Fibroblast of lung (primary cell): ENCODE data around the gene NRG2. TPM values are rescaled to one million over a fixed set of nuclear protein-coding genes. Genes with fewer than 3 reads are reported as not detected.

Source experiments
- DNase-seq, 2 donors: peaks; one replicate each; pipeline versions ENCODE4 v3.0.0 to v3.0.0-alpha.2; 2010; ENCODE audit warnings: low read depth in 2 of 2
- H2AFZ ChIP-seq: 2 replicates; pipeline ENCODE4 v1.5.1; 2012; ENCODE audit warnings: low read length, control low read depth, inconsistent platforms
- H3K27ac ChIP-seq: 2 replicates; pipeline ENCODE4 v1.5.1; 2011; ENCODE audit warnings: low read length, control low read depth; ENCODE audit not compliant: insufficient read depth
- H3K27me3 ChIP-seq: 2 replicates; pipeline ENCODE4 v1.5.1; 2011; ENCODE audit warnings: mild to moderate bottlenecking, low read length; ENCODE audit not compliant: control insufficient read depth, insufficient read depth
- H3K36me3 ChIP-seq: 2 replicates; pipeline ENCODE4 v1.5.1; 2011; ENCODE audit warnings: low read length; ENCODE audit not compliant: control insufficient read depth, insufficient read depth
- H3K4me1 ChIP-seq: 2 replicates; pipeline ENCODE4 v1.5.1; 2011; ENCODE audit warnings: low read length; ENCODE audit not compliant: control insufficient read depth, insufficient read depth; ENCODE audit errors: extremely low read depth
- H3K4me2 ChIP-seq: 2 replicates; pipeline ENCODE4 v1.5.1; 2011; ENCODE audit warnings: low read length, control low read depth; ENCODE audit not compliant: insufficient read depth; ENCODE audit errors: extremely low read depth
- H3K4me3 ChIP-seq, 4 experiments: fragments of 200-600 bp in 1 of 4; sonication (generic) in 1 of 4; replicated peaks in 1 of 4; 2 replicates each; pipeline ENCODE4 v1.5.1; 2011 to 2016; ENCODE audit warnings: low read length in 4 of 4, low read depth in 3 of 4, mild to moderate bottlenecking in 3 of 4, control low read depth in 2 of 4, inconsistent platforms in 1 of 4, mixed read lengths in 1 of 4; ENCODE audit not compliant: insufficient read depth in 1 of 4; ENCODE audit errors: control extremely low read depth in 1 of 4
- H3K79me2 ChIP-seq: 2 replicates; pipeline ENCODE4 v1.5.1; 2012; ENCODE audit warnings: mild to moderate bottlenecking, low read length, inconsistent platforms; ENCODE audit not compliant: control insufficient read depth, insufficient read depth
- H3K9ac ChIP-seq: 2 replicates; pipeline ENCODE4 v1.5.1; 2011; ENCODE audit warnings: mild to moderate bottlenecking, low read length, control low read depth; ENCODE audit not compliant: insufficient read depth
- H3K9me3 ChIP-seq: 2 replicates; pipeline ENCODE4 v1.5.1; 2012; ENCODE audit warnings: low read depth, low read length; ENCODE audit not compliant: control insufficient read depth, insufficient read depth
- H4K20me1 ChIP-seq: 2 replicates; pipeline ENCODE4 v1.5.1; 2011; ENCODE audit warnings: low read length; ENCODE audit not compliant: control insufficient read depth, insufficient read depth; ENCODE audit errors: extremely low read depth
- CTCF ChIP-seq, 2 donors: IDR thresholded peaks in 1 of 2; conservative IDR thresholded peaks in 1 of 2; 1 replicate in 1 of 2; 2 replicates in 1 of 2; pipeline ENCODE4 v1.5.1; 2011 to 2012; ENCODE audit warnings: low read length in 2 of 2, control low read depth in 1 of 2, inconsistent platforms in 1 of 2, low read depth in 1 of 2, mild to moderate bottlenecking in 1 of 2
- EZH2 ChIP-seq: IDR thresholded peaks from 2 replicates; pipeline ENCODE4 v1.5.1; 2012; ENCODE audit warnings: low read length, control low read depth, mild to moderate bottlenecking; ENCODE audit errors: missing control alignments
- polyA plus RNA-seq, 2 donors: library from polyadenylated mRNA; depleted of rRNA in 1 of 2; stranded (reverse) in 1 of 2; unstranded in 1 of 2; fragments of >200 nt; gene quantifications; 2 replicates each; pipeline ENCODE4 v1.2.1, GENCODE V29; 2011 to 2012; ENCODE audit warnings: missing spikeins in 1 of 2
- total RNA-seq: library from RNA; depleted of rRNA; stranded (reverse); fragments of >200 nt; gene quantifications from 2 replicates; pipeline ENCODE4 v1.2.1, GENCODE V29; 2014

Gene NRG2
- total and polyA plus RNA-seq, 2 donors (not counting 1 experiment from before 2014, with no cell fraction given), result 0.28 to 1.3 TPM

DNA sequence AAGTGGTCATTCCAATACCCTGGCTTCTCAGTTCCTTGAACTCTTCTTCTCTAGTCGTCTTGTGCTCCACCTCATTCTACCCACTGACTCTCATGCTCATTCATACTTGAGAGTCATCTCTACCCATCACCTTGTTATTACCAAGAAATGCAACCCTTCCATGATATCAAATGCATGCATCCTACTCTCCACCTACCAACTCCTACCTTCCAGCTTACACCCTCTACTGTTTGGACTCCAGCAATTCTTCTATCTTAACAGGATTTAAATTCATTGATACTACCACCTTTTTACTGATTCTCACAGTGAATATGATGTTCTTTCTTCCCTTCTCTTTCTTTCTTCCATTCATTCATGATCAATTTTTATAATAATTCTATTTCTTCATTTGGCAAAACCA, 30.7 kb downstream of the NRG2 start:
- no peaks in the 10 kb centered on the region for H3K79me2 ChIP-seq
- TF ChIP-seq EZH2 (no peak), CTCF (conservative IDR thresholded peaks at IDR 0.05 in 1 of 2, IDR thresholded peaks at IDR 0.05 in 1 of 2; ENCODE audit: low read depth in 1 of 2, low read length in 2 of 2) (no peak)
- H3K9ac ChIP-seq, result no peak overlapping the region
- H3K9me3 ChIP-seq, result no peaks in the 10 kb centered on the region
- DNase-seq, result no peak
- H3K4me3 ChIP-seq, result no peak overlapping the region
- H3K27ac ChIP-seq, result no peak overlapping the region
- H3K36me3 ChIP-seq, result no peaks in the 10 kb centered on the region
- H4K20me1 ChIP-seq, result no peaks in the 10 kb centered on the region
- H3K27me3 ChIP-seq, result peaks cover 5% of the 10 kb centered on the region
- no peak overlapping the region for H3K4me2 ChIP-seq
- no peak overlapping the region for H2AFZ ChIP-seq
- no peaks in the 10 kb centered on the region for H3K4me1 ChIP-seq

DNA sequence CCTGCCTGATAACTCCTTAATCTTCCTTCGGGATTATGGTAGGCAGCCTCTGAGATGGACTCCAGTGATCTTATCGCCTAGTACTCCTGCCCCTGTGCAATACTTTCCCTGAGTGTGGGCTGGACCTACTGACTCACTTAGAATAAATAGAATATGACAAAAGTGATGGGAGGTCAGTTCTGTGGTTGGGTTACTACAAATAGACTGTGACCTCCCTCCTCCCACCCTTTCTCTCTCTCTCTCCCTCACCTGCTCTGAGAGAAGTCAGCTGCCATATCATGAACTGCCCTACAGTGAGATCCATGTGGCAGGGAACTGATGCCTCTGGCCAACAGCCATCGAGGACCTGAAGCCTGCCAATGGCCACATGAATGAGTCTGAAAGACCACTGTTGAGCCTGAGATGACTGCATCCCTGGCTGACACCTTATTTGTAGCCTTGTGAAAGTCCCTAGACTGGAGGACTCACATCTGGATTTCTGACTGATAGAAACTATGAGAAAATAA, 31.7 kb downstream of the NRG2 start:
- H3K79me2 ChIP-seq, result no peaks in the 10 kb centered on the region
- H3K4me2 ChIP-seq, result no peak overlapping the region
- no peaks in the 10 kb centered on the region for H3K4me1 ChIP-seq
- H3K9me3 ChIP-seq, result no peaks in the 10 kb centered on the region
- no peaks in the 10 kb centered on the region for H3K36me3 ChIP-seq
- no peaks in the 10 kb centered on the region for H4K20me1 ChIP-seq
- TF ChIP-seq EZH2 (no peak), CTCF (conservative IDR thresholded peaks at IDR 0.05 in 1 of 2, IDR thresholded peaks at IDR 0.05 in 1 of 2; ENCODE audit: low read depth in 1 of 2, low read length in 2 of 2) (no peak)
- no peak overlapping the region for H2AFZ ChIP-seq
- peaks cover 3% of the 10 kb centered on the region for H3K27me3 ChIP-seq
- peak in 1 of 2 donors; percentile 50 for DNase-seq
- H3K9ac ChIP-seq, result no peak overlapping the region
- no peak overlapping the region for H3K4me3 ChIP-seq
- no peak overlapping the region for H3K27ac ChIP-seq

DNA sequence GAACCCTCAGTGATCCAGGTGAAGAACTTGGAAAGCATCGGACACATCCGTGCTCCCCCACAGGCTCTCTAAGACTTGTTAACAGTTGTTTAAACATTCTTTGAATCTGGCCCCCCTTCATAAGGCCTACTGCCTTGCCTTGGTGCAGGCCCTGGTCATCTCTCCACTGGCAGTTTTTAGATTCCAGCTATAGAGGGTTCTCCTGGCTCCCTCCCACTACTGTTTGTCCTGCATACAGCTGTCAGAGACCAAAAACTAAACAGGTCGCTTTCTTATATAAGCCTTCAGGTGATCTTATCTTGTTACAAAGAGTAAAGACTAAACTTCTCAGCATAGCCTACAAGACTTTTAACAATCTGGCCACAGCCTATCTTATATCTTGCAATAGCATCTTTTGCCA, 32.3 kb downstream of the NRG2 start:
- H3K4me3 ChIP-seq, result no peak overlapping the region
- H3K9me3 ChIP-seq, result no peaks in the 10 kb centered on the region
- H3K4me1 ChIP-seq, result no peaks in the 10 kb centered on the region
- no peak for DNase-seq
- no peak overlapping the region for H2AFZ ChIP-seq
- no peaks in the 10 kb centered on the region for H4K20me1 ChIP-seq
- H3K9ac ChIP-seq, result no peak overlapping the region
- H3K79me2 ChIP-seq, result no peaks in the 10 kb centered on the region
- TF ChIP-seq EZH2, result no peak
- peaks cover 5% of the 10 kb centered on the region for H3K27me3 ChIP-seq
- H3K4me2 ChIP-seq, result no peak overlapping the region
- no peak overlapping the region for H3K27ac ChIP-seq
- no peaks in the 10 kb centered on the region for H3K36me3 ChIP-seq
